ENCODE data around the gene TENM4. TPM values are rescaled to one million over a fixed set of nuclear protein-coding genes. Genes with fewer than 3 reads are reported as not detected.

TENM4 gene
- total and polyA plus RNA-seq, 11 donors: 0.08 to 6.4 (median 1.0) TPM

- Histone ChIP-seq H3K4me3 (no peak overlapping the region), H3K4me1 (peaks cover 0 to 21% (median 7%) of the 10 kb centered on the region in 12 donors), H3K27ac (peak overlapping the region in 1 of 12 donors; percentile 17), H3K9me3 (peaks cover 0 to 10% (median 0%) of the 10 kb centered on the region in 12 donors), H3K36me3 (no peaks in the 10 kb centered on the region), H3K27me3 (peaks cover 0 to 5% (median 0%) of the 10 kb centered on the region in 9 donors)
- no peak for TF ChIP-seq CTCF (IDR thresholded peaks at IDR 0.05)
- TF ChIP-seq POLR2A (IDR thresholded peaks at IDR 0.05): no peak
- 51 to 72% (median 63%) methylated on average over 8 of the region's 8 CpGs for WGBS, 4 donors
- intact Hi-C loops (cut with DNase I): no loop called here
- DNase-seq (peak in 2 of 5 donors; percentile 27 to 29), ATAC-seq (peak in 1 of 4 donors; percentile 67)
Measured at GRCh38 chr11:79414644-79415317, 26.0 kb downstream of the TENM4 start.

GRCh38 chr11:79414041-79414440 is 26.8 kb downstream of the TENM4 start:
- 51 to 60% (median 57%) methylated on average over 3 of the region's 3 CpGs for WGBS, 4 donors
- Histone ChIP-seq H3K9me3 (peaks cover 0 to 10% (median 0%) of the 10 kb centered on the region in 12 donors), H3K4me3 (no peak overlapping the region), H3K36me3 (no peaks in the 10 kb centered on the region), H3K27me3 (peaks cover 0 to 5% (median 0%) of the 10 kb centered on the region in 9 donors), H3K27ac (peak overlapping the region in 1 of 12 donors; percentile 24), H3K4me1 (peaks cover 0 to 21% (median 7%) of the 10 kb centered on the region in 12 donors)
- no peak for DNase-seq
- TF ChIP-seq POLR2A (IDR thresholded peaks at IDR 0.05): no peak
- no peak for TF ChIP-seq CTCF (IDR thresholded peaks at IDR 0.05)
- peak in 2 of 4 donors; percentile 6 to 8 for ATAC-seq
- intact Hi-C loops (cut with DNase I): no loop called here

GRCh38 chr11:79413268-79413667 is 27.6 kb downstream of the TENM4 start:
- peak; percentile 87 to 96 (median 96) for ATAC-seq
- Histone ChIP-seq H3K4me1 (peaks cover 0 to 21% (median 7%) of the 10 kb centered on the region in 12 donors), H3K27me3 (no peaks in the 10 kb centered on the region), H3K36me3 (no peaks in the 10 kb centered on the region), H3K9me3 (peaks cover 0 to 10% (median 0%) of the 10 kb centered on the region in 12 donors), H3K4me3 (no peak overlapping the region), H3K27ac (no peak overlapping the region)
- TF ChIP-seq CTCF (IDR thresholded peaks at IDR 0.05) (peak in 1 of 12 donors; percentile 12), POLR2A (IDR thresholded peaks at IDR 0.05) (no peak)
- intact Hi-C loops (cut with DNase I): no loop called here
- DNase-seq: peak; percentile 83 to 92 (median 87)
- 17 to 30% (median 25%) methylated on average over 4 of the region's 4 CpGs for WGBS, 4 donors

GRCh38 chr11:79412761-79413160 is 28.1 kb downstream of the TENM4 start:
- no peak overlapping the region for H3K27ac ChIP-seq
- H3K9me3 ChIP-seq: peaks cover 0 to 10% (median 0%) of the 10 kb centered on the region in 12 donors
- no peak overlapping the region for H3K4me3 ChIP-seq
- ATAC-seq (no peak), DNase-seq (no peak)
- intact Hi-C loops (cut with DNase I): no loop called here
- TF ChIP-seq POLR2A (IDR thresholded peaks at IDR 0.05): no peak
- no peak for TF ChIP-seq CTCF (IDR thresholded peaks at IDR 0.05)
- peaks cover 0 to 21% (median 7%) of the 10 kb centered on the region in 12 donors for H3K4me1 ChIP-seq
- 75 to 88% (median 84%) methylated on average over 1 of the region's 1 CpG for whole genome bisulfite sequencing, 4 donors
- H3K27me3 ChIP-seq: no peaks in the 10 kb centered on the region
- H3K36me3 ChIP-seq: no peaks in the 10 kb centered on the region

Measured in heart left ventricle (tissue), 16 donors.